Ishikawa (cell line): ENCODE results near the gene LBHD2.
A peak's percentile ranks its signal among the peaks of the same experiment; 100 is the strongest.

ENCODE experiments used
- CEBPB ChIP-seq: IDR thresholded peaks from 2 replicates; pipeline ENCODE4 v1.6.1; 2012
- CREB1 ChIP-seq: IDR thresholded peaks from 2 replicates; pipeline ENCODE4 v1.6.1; 2012; ENCODE audit warnings: low read depth
- EGR1 ChIP-seq: IDR thresholded peaks from 2 replicates; pipeline ENCODE4 v1.6.1; 2012
- EP300 ChIP-seq: IDR thresholded peaks from 2 replicates; pipeline ENCODE4 v1.6.1; 2012; ENCODE audit warnings: borderline replicate concordance
- FOXM1 ChIP-seq: IDR thresholded peaks from 2 replicates; pipeline ENCODE4 v1.6.1; 2012; ENCODE audit warnings: low read depth, borderline replicate concordance
- MAX ChIP-seq: IDR thresholded peaks from 2 replicates; pipeline ENCODE4 v1.6.1; 2012
- NFIC ChIP-seq: IDR thresholded peaks from 2 replicates; pipeline ENCODE4 v1.6.1; 2012
- RAD21 ChIP-seq: IDR thresholded peaks from 2 replicates; pipeline ENCODE4 v1.6.1; 2012; ENCODE audit warnings: low read depth
- REST ChIP-seq: IDR thresholded peaks from 2 replicates; pipeline ENCODE4 v1.6.1; 2012; ENCODE audit warnings: low read depth, mild to moderate bottlenecking
- TAF1 ChIP-seq: IDR thresholded peaks from 2 replicates; pipeline ENCODE4 v1.6.1; 2012; ENCODE audit warnings: low read depth, mild to moderate bottlenecking
- TCF12 ChIP-seq: IDR thresholded peaks from 2 replicates; pipeline ENCODE4 v1.6.1; 2012; ENCODE audit warnings: low read depth
- TEAD4 ChIP-seq: IDR thresholded peaks from 2 replicates; pipeline ENCODE4 v1.6.1; 2012
- USF1 ChIP-seq: IDR thresholded peaks from 2 replicates; pipeline ENCODE4 v1.6.1; 2012
- YY1 ChIP-seq: IDR thresholded peaks from 2 replicates; pipeline ENCODE4 v1.6.1; 2012; ENCODE audit warnings: low read depth
- ZBTB7A ChIP-seq: IDR thresholded peaks from 2 replicates; pipeline ENCODE4 v1.6.1; 2012; ENCODE audit warnings: low read depth

Gene LBHD2

GRCh38 chr14:103052407-103052806 is 31.6 kb upstream of the LBHD2 start:
- TF ChIP-seq NFIC: no peak
- TF ChIP-seq MAX: no peak
- TF ChIP-seq USF1: no peak
- no peak for TF ChIP-seq ZBTB7A
- no peak for TF ChIP-seq EP300
- TF ChIP-seq REST: no peak
- TF ChIP-seq TEAD4: no peak
- no peak for TF ChIP-seq CREB1

- no peak for TF ChIP-seq TAF1
- TF ChIP-seq RAD21: no peak
- no peak for TF ChIP-seq REST
- no peak for TF ChIP-seq YY1
- no peak for TF ChIP-seq FOXM1
- no peak for TF ChIP-seq EGR1
- TF ChIP-seq NFIC: no peak
- no peak for TF ChIP-seq TCF12
- TF ChIP-seq CEBPB: no peak
- TF ChIP-seq ZBTB7A: no peak
- no peak for TF ChIP-seq USF1
Measured at GRCh38 chr14:103055695-103056094, 28.3 kb upstream of the LBHD2 start.

GRCh38 chr14:103056322-103057027 is 27.5 kb upstream of the LBHD2 start:
- TF ChIP-seq EGR1 (peak; percentile 46; the same call in 1 of the 2 replicates), CREB1 (no peak), EP300 (no peak), ZBTB7A (peak; percentile 34; the same call in 1 of the 2 replicates), REST (no peak), RAD21 (no peak)

- no peak for TF ChIP-seq EGR1
- no peak for TF ChIP-seq CEBPB
- peak; percentile 73 for TF ChIP-seq YY1
- no peak for TF ChIP-seq RAD21
- no peak for TF ChIP-seq CREB1
- no peak for TF ChIP-seq TAF1
Measured at GRCh38 chr14:103057028-103057371, 27.0 kb upstream of the LBHD2 start.

GRCh38 chr14:103057372-103058163 is 26.4 kb upstream of the LBHD2 start, which contains the start of gene CDC42BPB:
Gene CDC42BPB (minus strand): TSS chr14:103057549. CDS start chr14:103057173, 376 bp downstream.
- TF ChIP-seq REST (no peak), USF1 (no peak), MAX (peak; percentile 88), RAD21 (no peak), TAF1 (peak; percentile 26; the same call in 1 of the 2 replicates), TEAD4 (no peak), EGR1 (peak; percentile 7; the same call in 1 of the 2 replicates), CEBPB (no peak), CREB1 (no peak)
